GM21528 (cell line): ENCODE results near the gene NAGS.
"Not testable (repeated sequence)": the region's sequence is repeated elsewhere in the genome, so short reads cannot be mapped to it uniquely, and the experiment has no call there.

Experiments
- ATAC-seq: cut with Tn5 transposase; IDR thresholded peaks from one replicate; pipeline ENCODE4 v1.9.1; 2021; ENCODE audit warnings: mild to moderate bottlenecking, moderate library complexity; ENCODE audit not compliant: unreplicated experiment, low FRiP score

NAGS gene, protein sequence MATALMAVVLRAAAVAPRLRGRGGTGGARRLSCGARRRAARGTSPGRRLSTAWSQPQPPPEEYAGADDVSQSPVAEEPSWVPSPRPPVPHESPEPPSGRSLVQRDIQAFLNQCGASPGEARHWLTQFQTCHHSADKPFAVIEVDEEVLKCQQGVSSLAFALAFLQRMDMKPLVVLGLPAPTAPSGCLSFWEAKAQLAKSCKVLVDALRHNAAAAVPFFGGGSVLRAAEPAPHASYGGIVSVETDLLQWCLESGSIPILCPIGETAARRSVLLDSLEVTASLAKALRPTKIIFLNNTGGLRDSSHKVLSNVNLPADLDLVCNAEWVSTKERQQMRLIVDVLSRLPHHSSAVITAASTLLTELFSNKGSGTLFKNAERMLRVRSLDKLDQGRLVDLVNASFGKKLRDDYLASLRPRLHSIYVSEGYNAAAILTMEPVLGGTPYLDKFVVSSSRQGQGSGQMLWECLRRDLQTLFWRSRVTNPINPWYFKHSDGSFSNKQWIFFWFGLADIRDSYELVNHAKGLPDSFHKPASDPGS

GRCh38 chr17:44004077-44004760 is at the start of gene NAGS:
Gene NAGS (plus strand): TSS chr17:44004622. CDS start chr17:44004664, 42 bp downstream.
- ATAC-seq, result no peak

- ATAC-seq, result no peak
Observed at GRCh38 chr17:43956222-43956621, 48.2 kb upstream of the NAGS start.

- ATAC-seq, result no peak
Observed at GRCh38 chr17:43958748-43959352, 45.6 kb upstream of the NAGS start.

GRCh38 chr17:43961292-43961691 is 43.1 kb upstream of the NAGS start:
- not testable (repeated sequence) for ATAC-seq

DNA sequence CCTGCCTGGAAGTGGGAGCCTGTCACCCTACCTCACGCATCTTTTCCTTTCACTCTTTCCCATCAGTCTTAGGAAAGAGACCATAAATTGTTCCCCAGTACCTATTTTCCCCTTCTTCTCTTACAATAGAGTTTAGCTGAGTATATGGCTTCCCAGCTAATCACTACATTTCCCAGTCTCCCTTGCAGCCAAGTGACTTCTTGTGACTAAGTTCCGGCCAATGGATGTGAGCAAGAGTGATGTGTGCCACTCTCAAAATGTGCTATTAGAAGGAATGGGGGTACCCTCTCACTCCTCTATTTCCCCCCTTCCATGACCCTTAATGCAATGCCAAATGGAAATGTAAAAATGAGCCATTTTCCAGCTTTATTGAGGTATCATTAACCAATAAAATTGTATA is 42.5 kb upstream of the NAGS start:
- no peak for ATAC-seq

- ATAC-seq, result no peak
Observed at GRCh38 chr17:43962479-43962878, 41.9 kb upstream of the NAGS start.

DNA sequence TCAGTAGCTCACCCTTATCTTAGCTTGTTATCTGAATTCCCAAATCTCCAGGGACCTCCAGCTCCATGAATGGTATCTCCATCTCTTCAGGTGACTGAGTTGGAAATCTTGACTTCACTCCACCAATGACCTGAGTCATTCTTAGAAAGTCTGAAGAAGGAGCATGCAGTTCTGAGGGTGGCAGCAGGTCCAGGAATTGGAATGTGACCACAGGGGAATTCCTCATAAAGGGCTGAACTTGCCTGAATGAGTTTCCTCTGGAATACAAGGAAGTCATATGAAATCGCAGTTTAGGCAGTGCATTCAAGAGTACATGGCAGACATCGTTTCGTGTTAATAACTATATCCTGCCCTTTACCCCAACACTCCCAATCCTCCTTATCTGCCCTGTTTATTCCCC is 38.1 kb upstream of the NAGS start:
- no peak for ATAC-seq

GRCh38 chr17:43967251-43967875 is 37.1 kb upstream of the NAGS start:
- ATAC-seq, result no peak

DNA sequence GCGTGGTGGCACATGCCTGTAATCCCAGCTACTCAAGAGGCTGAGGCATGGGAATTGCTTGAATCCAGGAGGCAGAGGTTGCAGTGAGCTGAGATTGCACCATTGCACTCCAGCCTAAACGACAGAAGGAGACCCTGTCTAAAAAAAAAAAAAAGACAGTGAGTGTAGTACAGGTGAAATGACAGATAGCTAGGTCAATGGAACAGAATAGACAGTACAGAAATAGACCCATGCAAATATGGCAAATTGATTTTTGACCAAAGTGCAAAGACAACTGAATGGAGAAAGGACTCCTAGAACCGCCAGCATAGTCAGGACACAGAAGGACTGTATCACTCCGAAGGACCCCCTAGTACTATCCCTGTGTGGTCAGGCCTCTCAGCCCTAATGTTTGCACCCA is 34.1 kb upstream of the NAGS start:
- no peak for ATAC-seq

DNA sequence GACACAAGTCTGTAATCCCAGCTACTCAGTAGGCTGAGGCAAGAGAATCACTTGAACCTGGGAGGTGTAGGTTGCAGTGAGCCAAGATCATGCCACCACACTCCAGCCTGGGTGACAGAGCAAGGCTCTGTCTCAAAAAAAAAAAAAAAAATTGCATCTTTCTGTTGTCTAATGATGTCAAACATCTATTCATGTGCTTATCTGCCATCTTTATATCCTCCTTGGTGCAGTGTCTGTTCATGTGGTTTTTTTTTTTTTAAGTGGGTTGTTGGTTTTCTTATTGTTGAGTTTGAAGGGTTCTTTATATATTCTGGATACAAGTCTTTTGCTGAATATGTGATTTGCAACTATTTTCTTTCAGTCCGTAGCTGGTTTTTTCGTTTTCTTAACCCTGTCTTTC is 33.0 kb upstream of the NAGS start:
- not testable (repeated sequence) for ATAC-seq

- ATAC-seq, result not testable (repeated sequence)
Observed at GRCh38 chr17:43972444-43973212, 31.8 kb upstream of the NAGS start.

DNA sequence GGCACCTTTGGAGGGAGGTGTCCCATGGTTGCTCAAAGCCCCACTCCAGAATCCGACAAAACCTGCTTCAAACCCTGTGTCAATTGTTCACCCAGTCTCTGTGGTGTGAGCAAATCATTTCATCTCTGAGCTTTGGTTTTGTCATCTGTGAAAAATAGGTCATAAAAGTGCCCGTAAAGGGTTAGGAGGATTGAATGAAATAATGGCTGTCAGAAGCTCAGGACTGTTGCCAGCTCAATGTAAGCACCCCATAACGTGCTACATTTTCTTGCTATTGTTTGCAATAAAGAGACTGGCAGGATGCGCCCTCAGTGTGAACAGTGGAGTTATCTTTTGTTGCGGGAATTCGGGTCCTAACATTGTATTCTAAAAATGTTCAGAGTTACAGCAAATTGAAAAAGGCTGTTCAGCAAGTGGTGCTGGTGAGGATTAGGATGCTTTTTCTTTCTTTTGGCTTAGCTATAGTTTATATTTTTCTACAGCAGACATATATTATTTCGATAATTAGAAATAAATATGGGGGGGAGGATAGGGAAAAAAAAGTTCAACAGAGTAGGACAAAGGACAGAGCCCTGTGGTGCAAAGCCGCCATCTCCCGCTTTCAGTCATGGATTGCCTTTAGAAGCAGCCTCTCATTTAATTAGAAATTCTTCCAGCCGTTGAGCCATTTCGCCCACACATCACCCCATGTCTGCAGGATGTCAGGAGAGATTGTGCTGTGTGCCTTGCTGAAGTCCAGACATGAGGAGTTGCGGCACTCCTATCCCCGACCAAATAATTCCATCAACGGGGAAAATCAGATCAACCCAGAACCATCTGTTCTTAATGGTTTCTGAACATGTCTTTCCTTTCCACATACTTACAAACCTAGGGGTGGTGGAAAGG is 29.8 kb upstream of the NAGS start:
- ATAC-seq, result no peak

GRCh38 chr17:43975898-43976297 is 28.5 kb upstream of the NAGS start:
- ATAC-seq, result no peak

DNA sequence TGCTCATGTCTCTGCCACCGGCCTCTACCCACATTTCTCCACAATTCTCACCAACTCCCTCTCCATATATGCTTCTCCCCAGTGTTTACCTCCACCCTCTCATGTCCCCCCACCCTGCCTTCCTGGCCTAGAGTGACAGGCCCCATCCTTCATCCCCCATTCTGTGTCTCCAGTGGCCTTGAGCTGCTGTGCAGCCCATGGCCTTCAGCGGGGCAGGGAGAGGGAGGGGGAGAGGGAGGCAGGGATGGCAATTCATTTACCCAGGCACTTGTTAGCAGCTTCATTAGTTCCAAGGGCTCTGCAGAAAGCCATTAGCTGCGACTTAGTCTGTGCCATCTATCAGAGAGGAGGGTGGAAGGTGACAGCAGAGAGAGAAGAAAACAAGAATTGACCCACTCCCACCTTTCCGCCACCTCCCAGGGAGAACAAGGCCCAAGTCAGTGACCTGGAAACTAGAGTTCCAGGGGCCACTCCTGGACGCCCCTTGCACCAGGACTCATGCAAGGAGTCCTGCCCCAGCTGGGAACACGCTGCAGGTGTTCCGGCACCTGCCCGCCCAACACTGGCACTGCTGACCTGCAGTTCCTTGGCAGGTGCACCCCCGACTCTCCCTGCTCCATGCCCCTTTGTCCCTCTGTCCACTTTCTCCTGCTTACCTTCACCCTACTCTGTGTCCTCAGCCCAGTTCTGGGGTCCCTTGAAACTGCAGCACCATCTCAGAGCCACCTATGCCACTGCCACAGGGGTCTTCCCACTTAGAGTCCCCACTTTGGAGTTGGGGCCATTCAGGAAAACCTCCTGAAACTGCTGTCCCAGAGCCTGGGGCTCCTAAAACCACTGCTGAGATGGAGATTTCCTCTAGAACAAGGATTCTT is 27.2 kb upstream of the NAGS start:
- no peak for ATAC-seq

DNA sequence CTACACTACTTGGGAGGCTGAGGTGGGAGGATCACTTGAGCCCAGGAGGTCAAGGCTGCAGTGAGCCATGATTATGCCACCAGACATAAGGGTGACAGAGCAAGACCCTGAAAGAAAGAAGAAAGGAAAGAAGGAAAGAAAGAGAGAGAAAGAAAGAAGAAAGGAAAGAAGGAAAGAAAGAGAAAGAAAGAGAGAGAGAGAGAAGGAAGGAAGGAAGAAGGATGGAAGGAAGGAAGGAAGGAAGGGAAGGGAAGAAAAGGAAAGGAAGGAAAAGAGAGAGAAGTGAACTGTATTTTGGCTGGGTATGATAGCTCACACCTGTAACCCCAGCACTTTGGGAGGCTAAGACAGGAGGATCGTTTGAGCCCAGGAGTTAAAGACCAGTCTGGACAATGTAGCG is 26.3 kb upstream of the NAGS start:
- no peak for ATAC-seq

- no peak for ATAC-seq
Observed at GRCh38 chr17:43979011-43979410, 25.4 kb upstream of the NAGS start.

DNA sequence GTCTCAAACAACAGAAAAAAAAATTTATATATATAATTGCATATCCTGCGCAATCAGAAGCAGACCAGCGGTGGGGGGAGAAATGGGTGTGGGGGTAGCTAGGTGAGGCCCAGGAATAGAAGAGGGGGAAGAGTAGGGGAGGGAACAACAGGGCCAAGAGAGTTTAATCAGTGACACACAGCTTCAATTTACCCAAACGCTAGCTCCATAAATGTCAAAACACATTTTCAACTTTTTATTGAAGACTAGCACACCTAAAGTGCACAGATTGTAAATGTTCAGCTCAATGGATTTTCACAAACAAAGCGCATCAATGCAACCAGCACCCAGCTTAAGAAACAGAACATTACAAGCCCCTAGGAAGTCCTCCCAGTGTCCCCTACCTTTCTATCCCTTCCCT is 24.8 kb upstream of the NAGS start:
- no peak for ATAC-seq

DNA sequence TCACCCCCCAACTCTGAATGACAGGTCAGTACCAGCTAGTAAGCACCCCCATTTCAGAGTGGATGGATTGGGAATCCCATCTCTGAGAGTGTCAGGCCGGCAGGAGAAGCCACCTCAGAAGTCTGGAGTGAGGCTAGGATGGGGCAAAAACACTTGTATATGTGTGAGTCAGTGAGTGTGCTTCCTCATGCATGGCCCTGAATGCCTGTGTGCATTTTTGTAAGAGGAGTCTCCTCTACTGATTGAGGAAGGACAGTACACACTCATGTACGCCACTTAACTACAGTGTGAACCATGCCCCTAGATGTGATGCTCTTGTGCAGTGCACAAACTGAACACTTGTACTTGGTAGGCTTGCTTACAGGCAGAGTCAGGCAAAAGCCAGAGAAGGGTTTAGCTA is 22.3 kb upstream of the NAGS start:
- no peak for ATAC-seq
